Measurements from ENCODE around the gene STARD3. TPM values are rescaled to one million over a fixed set of nuclear protein-coding genes. Genes with fewer than 3 reads are reported as not detected.

STARD3 gene
- total and polyA plus RNA-seq, 2 of the 13 experiments (the other 11 are each of a cell fraction or from before 2014, with no cell fraction given): 34.6 to 100 TPM

DNA sequence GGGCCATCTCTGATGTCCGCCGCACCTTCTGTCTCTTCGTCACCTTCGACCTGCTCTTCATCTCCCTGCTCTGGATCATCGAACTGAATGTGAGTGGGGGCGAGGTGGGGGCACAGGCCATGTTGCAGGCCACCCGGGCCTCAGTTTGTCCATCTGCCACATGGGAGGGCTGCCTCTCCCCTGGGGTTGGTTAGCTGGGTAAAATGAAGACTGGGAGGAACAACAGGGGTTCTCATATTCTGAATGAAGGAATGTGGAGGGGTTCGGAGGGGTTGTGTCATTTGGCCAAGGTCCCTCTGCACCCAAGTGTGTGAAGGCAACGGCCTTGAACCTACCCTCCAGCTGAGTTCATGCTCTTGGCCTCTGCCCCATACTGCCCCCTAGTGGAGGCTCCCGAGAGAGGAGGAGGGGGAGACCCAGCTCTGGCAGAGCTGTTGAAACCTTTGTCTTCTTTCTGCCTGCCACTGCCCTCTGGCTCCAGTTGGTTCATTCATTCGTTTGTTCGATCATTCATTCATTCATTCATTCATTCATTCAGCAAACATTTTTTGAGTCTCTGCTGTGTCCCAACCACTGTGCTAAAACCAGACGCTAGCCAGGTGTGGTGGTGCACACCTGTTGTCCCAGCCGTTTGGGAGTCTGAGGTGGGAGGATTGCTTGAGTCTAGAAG is 16.9 kb downstream of the STARD3 start (continued):
- TF ChIP-seq, protein P1, sequence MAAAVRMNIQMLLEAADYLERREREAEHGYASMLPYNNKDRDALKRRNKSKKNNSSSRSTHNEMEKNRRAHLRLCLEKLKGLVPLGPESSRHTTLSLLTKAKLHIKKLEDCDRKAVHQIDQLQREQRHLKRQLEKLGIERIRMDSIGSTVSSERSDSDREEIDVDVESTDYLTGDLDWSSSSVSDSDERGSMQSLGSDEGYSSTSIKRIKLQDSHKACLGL (CRISPR knock-in tag; IDR thresholded peaks at IDR 0.05): no peak
- TF ChIP-seq RFXAP (CRISPR knock-in tag; IDR thresholded peaks at IDR 0.05; ENCODE audit: borderline replicate concordance) (peak; percentile 64; the same call in 1 of the 2 replicates), HCFC1 (IDR thresholded peaks at IDR 0.05; ENCODE audit: low read depth, low read length) (no peak), HNRNPK (IDR thresholded peaks at IDR 0.05; ENCODE audit: low read depth, low read length, poor library complexity, severe bottlenecking) (no peak), ZNF160 (CRISPR knock-in tag; IDR thresholded peaks at IDR 0.05) (no peak), MAZ (IDR thresholded peaks at IDR 0.05; ENCODE audit: borderline replicate concordance, low read depth, low read length) (no peak; the same call in 1 of the 2 replicates), MAZ (CRISPR knock-in tag; IDR thresholded peaks at IDR 0.05; ENCODE audit: low read depth) (peak; percentile 68), MIXL1 (CRISPR knock-in tag; IDR thresholded peaks at IDR 0.05) (no peak), KAT7 (CRISPR knock-in tag; IDR thresholded peaks at IDR 0.05; ENCODE audit: borderline replicate concordance) (no peak), REL (CRISPR knock-in tag; conservative IDR thresholded peaks at IDR 0.05) (no peak), ZC3H4 (CRISPR knock-in tag; IDR thresholded peaks at IDR 0.05; ENCODE audit: borderline replicate concordance) (no peak), ZNF614 (CRISPR knock-in tag; IDR thresholded peaks at IDR 0.05; ENCODE audit: borderline replicate concordance) (peak; percentile 46; the same call in 1 of the 2 replicates), CEBPG (CRISPR knock-in tag; IDR thresholded peaks at IDR 0.05) (peak; percentile 62), MTF1 (CRISPR knock-in tag; IDR thresholded peaks at IDR 0.05) (no peak), ZNF549 (CRISPR knock-in tag; IDR thresholded peaks at IDR 0.05) (no peak), NFATC3 (CRISPR knock-in tag; IDR thresholded peaks at IDR 0.05) (no peak), ZNF383 (CRISPR knock-in tag; IDR thresholded peaks at IDR 0.05; ENCODE audit: borderline replicate concordance) (no peak), GZF1 (CRISPR knock-in tag; IDR thresholded peaks at IDR 0.05) (no peak), ZNF207 (IDR thresholded peaks at IDR 0.05; ENCODE audit: borderline replicate concordance) (no peak)
- TF ChIP-seq, protein P2, sequence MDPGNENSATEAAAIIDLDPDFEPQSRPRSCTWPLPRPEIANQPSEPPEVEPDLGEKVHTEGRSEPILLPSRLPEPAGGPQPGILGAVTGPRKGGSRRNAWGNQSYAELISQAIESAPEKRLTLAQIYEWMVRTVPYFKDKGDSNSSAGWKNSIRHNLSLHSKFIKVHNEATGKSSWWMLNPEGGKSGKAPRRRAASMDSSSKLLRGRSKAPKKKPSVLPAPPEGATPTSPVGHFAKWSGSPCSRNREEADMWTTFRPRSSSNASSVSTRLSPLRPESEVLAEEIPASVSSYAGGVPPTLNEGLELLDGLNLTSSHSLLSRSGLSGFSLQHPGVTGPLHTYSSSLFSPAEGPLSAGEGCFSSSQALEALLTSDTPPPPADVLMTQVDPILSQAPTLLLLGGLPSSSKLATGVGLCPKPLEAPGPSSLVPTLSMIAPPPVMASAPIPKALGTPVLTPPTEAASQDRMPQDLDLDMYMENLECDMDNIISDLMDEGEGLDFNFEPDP (CRISPR knock-in tag; conservative IDR thresholded peaks at IDR 0.05): no peak
- TF ChIP-seq, protein P3, sequence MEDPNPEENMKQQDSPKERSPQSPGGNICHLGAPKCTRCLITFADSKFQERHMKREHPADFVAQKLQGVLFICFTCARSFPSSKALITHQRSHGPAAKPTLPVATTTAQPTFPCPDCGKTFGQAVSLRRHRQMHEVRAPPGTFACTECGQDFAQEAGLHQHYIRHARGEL (CRISPR knock-in tag; IDR thresholded peaks at IDR 0.05): no peak
- TF ChIP-seq, protein P4, sequence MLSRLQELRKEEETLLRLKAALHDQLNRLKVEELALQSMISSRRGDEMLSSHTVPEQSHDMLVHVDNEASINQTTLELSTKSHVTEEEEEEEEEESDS (CRISPR knock-in tag; IDR thresholded peaks at IDR 0.05; ENCODE audit: borderline replicate concordance): no peak
- TF ChIP-seq, protein P5, sequence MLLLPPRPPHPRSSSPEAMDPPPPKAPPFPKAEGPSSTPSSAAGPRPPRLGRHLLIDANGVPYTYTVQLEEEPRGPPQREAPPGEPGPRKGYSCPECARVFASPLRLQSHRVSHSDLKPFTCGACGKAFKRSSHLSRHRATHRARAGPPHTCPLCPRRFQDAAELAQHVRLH (CRISPR knock-in tag; IDR thresholded peaks at IDR 0.05; ENCODE audit: borderline replicate concordance, low read depth): peak; percentile 77; the same call in 1 of the 2 replicates
- TF ChIP-seq, protein P6, sequence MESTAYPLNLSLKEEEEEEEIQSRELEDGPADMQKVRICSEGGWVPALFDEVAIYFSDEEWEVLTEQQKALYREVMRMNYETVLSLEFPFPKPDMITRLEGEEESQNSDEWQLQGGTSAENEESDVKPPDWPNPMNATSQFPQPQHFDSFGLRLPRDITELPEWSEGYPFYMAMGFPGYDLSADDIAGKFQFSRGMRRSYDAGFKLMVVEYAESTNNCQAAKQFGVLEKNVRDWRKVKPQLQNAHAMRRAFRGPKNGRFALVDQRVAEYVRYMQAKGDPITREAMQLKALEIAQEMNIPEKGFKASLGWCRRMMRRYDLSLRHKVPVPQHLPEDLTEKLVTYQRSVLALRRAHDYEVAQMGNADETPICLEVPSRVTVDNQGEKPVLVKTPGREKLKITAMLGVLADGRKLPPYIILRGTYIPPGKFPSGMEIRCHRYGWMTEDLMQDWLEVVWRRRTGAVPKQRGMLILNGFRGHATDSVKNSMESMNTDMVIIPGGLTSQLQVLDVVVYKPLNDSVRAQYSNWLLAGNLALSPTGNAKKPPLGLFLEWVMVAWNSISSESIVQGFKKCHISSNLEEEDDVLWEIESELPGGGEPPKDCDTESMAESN (CRISPR knock-in tag; conservative IDR thresholded peaks at IDR 0.05): 0 out of 2 replicates have a peak, but pooled peaks have one; percentile 29

Measured in HepG2 (cell line).